ENCODE measurements around the gene LRRK1.

DNA sequence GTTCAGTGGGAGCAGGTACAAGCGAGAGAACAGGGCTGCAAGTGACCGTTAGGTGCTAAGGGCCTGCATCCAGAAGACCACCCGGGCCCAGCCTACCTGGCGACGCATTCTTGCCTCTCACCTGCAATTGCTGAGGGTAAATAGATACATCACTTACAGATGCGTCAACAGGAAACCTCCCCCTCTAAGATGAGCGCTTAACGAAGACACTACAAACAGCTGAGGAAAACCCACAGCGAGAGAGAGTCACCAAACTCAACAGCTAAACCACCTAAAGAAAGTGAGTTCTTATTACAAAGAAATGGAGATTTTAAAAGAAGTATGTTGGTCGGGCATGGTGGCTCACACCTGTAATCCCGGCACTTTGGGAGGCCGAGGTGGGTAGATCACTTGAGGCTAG, 174.8 kb downstream of the LRRK1 start:
- TF ChIP-seq POLR2A (IDR thresholded peaks at IDR 0.05), result no peak
- TF ChIP-seq, protein P1, sequence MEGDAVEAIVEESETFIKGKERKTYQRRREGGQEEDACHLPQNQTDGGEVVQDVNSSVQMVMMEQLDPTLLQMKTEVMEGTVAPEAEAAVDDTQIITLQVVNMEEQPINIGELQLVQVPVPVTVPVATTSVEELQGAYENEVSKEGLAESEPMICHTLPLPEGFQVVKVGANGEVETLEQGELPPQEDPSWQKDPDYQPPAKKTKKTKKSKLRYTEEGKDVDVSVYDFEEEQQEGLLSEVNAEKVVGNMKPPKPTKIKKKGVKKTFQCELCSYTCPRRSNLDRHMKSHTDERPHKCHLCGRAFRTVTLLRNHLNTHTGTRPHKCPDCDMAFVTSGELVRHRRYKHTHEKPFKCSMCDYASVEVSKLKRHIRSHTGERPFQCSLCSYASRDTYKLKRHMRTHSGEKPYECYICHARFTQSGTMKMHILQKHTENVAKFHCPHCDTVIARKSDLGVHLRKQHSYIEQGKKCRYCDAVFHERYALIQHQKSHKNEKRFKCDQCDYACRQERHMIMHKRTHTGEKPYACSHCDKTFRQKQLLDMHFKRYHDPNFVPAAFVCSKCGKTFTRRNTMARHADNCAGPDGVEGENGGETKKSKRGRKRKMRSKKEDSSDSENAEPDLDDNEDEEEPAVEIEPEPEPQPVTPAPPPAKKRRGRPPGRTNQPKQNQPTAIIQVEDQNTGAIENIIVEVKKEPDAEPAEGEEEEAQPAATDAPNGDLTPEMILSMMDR (IDR thresholded peaks at IDR 0.05), result no peak
